H54 (cell line): ENCODE results near the gene ZBTB1.
"Not testable (repeated sequence)": the region's sequence is repeated elsewhere in the genome, so short reads cannot be mapped to it uniquely, and the experiment has no call there.

Experiments used
- DNase-seq: peaks from one replicate; pipeline ENCODE4 v3.0.0; 2011; ENCODE audit warnings: low spot score, mixed read lengths; ENCODE audit not compliant: insufficient read length
- FAIRE-seq: peaks from 3 replicates; lab custom pipeline; 2011; peaks lifted over from hg19 to GRCh38; lab: Jason Lieb, UNC
- POLR2A ChIP-seq: IDR thresholded peaks from 2 replicates; pipeline ENCODE4 v1.6.1; 2011; ENCODE audit warnings: low read depth, mild to moderate bottlenecking, low read length

ZBTB1 gene

GRCh38 chr14:64550621-64551333 is 46.2 kb downstream of the ZBTB1 start:
- DNase-seq: no peak
- FAIRE-seq: no peak
- TF ChIP-seq POLR2A: no peak

GRCh38 chr14:64554556-64554955 is 50.0 kb downstream of the ZBTB1 start:
- FAIRE-seq (no peak), DNase-seq (no peak)
- no peak for TF ChIP-seq POLR2A

GRCh38 chr14:64556526-64556925 is 52.0 kb downstream of the ZBTB1 start:
- no peak for DNase-seq
- no peak for TF ChIP-seq POLR2A
- FAIRE-seq: no peak

- FAIRE-seq, DNase-seq: not testable (repeated sequence)
These were observed 53.6 kb downstream of the ZBTB1 start for GRCh38 chr14:64558216-64558615.

GRCh38 chr14:64561631-64562030 is 57.1 kb downstream of the ZBTB1 start:
- FAIRE-seq: no peak
- DNase-seq: no peak
- TF ChIP-seq POLR2A: no peak

GRCh38 chr14:64562436-64562835 is 57.9 kb downstream of the ZBTB1 start:
- no peak for FAIRE-seq
- TF ChIP-seq POLR2A: no peak
- DNase-seq: no peak

GRCh38 chr14:64563696-64564095 is 59.1 kb downstream of the ZBTB1 start:
- FAIRE-seq (no peak), DNase-seq (no peak)
- no peak for TF ChIP-seq POLR2A

- no peak for TF ChIP-seq POLR2A
- no peak for DNase-seq
- no peak for FAIRE-seq
These were observed 62.1 kb downstream of the ZBTB1 start for GRCh38 chr14:64566651-64567122.

- DNase-seq: peak; percentile 41
- no peak for TF ChIP-seq POLR2A
- FAIRE-seq: peak; percentile 96
These were observed 64.6 kb downstream of the ZBTB1 start for GRCh38 chr14:64569138-64569631.

GRCh38 chr14:64569646-64570045 is 65.1 kb downstream of the ZBTB1 start:
- FAIRE-seq, DNase-seq: not testable (repeated sequence)

GRCh38 chr14:64572386-64573104 is 68.0 kb downstream of the ZBTB1 start:
- FAIRE-seq (no peak), DNase-seq (no peak)
- TF ChIP-seq POLR2A: no peak

- FAIRE-seq (peak; percentile 41), DNase-seq (no peak)
- TF ChIP-seq POLR2A: no peak
These were observed 68.5 kb downstream of the ZBTB1 start for GRCh38 chr14:64573109-64573508.
